Measurements from ENCODE around the gene PARP12.
A peak's percentile ranks its signal among the peaks of the same experiment; 100 is the strongest.

The PARP12 gene

GRCh38 chr7:140079121-140079536 lies 16.4 kb upstream of the PARP12 start:
- Histone ChIP-seq H3K4me1 (ENCODE audit: control insufficient read depth in 1 of 2, insufficient read depth in 2 of 2, low read length in 2 of 2) (peaks cover 3 to 5% of the 10 kb centered on the region in 2 donors), H3K27ac (ENCODE audit: low read length) (no peak overlapping the region), H3K27me3 (ENCODE audit: low read depth, low read length) (no peaks in the 10 kb centered on the region), H3K4me3 (ENCODE audit: low read depth in 1 of 2, low read length in 2 of 2) (no peak overlapping the region), H3K36me3 (ENCODE audit: control insufficient read depth in 1 of 2, insufficient read depth in 2 of 2, low read length in 2 of 2) (no peaks in the 10 kb centered on the region), H3K9me3 (ENCODE audit: control insufficient read depth in 1 of 2, low read length in 2 of 2) (no peaks in the 10 kb centered on the region)

DNA sequence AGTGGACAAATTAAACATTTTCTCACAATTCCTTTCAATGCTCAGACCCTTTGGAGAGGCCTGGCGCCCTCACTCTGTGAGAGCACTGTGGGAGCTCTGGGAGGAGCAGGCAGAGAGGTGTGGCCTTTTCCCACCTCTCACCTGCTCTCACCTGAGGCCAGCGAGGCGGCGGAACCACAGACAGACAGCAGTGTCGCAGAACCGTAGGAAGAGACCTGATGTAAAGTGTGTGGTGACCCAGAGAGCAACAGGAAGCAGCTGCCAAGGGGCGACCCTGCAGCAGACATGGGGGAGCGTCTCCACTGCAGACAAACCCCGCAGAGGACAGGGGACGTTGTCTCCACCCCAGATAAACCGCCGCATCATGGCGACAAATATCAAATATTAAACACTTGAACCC lies 15.6 kb upstream of the PARP12 start:
- no peak overlapping the region for H3K4me3 ChIP-seq (ENCODE audit: low read depth in 1 of 2, low read length in 2 of 2)
- no peaks in the 10 kb centered on the region for H3K27me3 ChIP-seq (ENCODE audit: low read depth, low read length)
- H3K36me3 ChIP-seq (ENCODE audit: control insufficient read depth in 1 of 2, insufficient read depth in 2 of 2, low read length in 2 of 2): no peaks in the 10 kb centered on the region
- peaks cover 3 to 5% of the 10 kb centered on the region in 2 donors for H3K4me1 ChIP-seq (ENCODE audit: control insufficient read depth in 1 of 2, insufficient read depth in 2 of 2, low read length in 2 of 2)
- no peaks in the 10 kb centered on the region for H3K9me3 ChIP-seq (ENCODE audit: control insufficient read depth in 1 of 2, low read length in 2 of 2)
- no peak overlapping the region for H3K27ac ChIP-seq (ENCODE audit: low read length)

DNA sequence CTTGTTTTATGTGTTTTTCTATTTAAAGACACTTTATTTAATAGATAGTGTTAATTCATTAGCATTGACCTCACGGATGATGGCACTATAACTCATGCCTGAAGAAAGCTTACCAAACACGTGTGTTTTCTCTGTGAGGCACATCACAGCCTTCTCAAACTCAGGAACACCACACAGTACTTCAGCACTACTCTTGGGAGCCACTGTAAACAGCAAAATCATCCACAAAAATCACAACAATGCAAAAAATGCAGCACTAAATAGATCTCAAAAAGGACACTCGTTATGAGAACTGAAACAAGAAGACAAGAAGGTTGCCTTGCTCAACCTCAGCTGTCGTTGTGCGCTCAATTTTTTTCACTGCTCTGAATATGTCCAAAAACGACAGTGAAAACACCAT lies 12.0 kb upstream of the PARP12 start:
- H3K27ac ChIP-seq (ENCODE audit: low read length): no peak overlapping the region
- H3K4me3 ChIP-seq (ENCODE audit: low read depth in 1 of 2, low read length in 2 of 2): no peak overlapping the region
- H3K9me3 ChIP-seq (ENCODE audit: control insufficient read depth in 1 of 2, low read length in 2 of 2): peaks cover 0 to 3% of the 10 kb centered on the region in 2 donors
- no peaks in the 10 kb centered on the region for H3K27me3 ChIP-seq (ENCODE audit: low read depth, low read length)
- no peaks in the 10 kb centered on the region for H3K36me3 ChIP-seq (ENCODE audit: control insufficient read depth in 1 of 2, insufficient read depth in 2 of 2, low read length in 2 of 2)
- H3K4me1 ChIP-seq (ENCODE audit: control insufficient read depth in 1 of 2, insufficient read depth in 2 of 2, low read length in 2 of 2): peaks cover 3 to 5% of the 10 kb centered on the region in 2 donors

DNA sequence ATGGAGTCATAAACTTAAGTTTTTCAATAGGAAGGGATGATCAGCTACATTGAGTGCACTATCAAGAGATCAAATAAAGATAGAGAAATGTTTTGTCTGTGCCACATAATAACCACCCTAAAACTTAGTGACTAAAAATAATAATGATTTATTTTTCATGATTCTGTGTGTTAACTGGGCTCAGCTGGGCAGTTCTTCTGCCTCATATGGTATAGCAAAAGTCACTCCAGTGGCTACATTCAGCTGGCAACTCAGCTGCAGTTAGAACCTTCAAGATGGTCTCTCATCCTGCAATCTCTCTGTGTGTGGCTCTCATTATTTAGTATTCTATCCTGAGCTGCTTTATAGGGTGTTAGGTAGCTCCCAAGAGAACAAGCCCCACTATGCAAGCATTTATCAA lies 7.8 kb upstream of the PARP12 start:
- Histone ChIP-seq H3K27ac (ENCODE audit: low read length) (no peak overlapping the region), H3K36me3 (ENCODE audit: control insufficient read depth in 1 of 2, insufficient read depth in 2 of 2, low read length in 2 of 2) (no peaks in the 10 kb centered on the region), H3K9me3 (ENCODE audit: control insufficient read depth in 1 of 2, low read length in 2 of 2) (peaks cover 6 to 11% of the 10 kb centered on the region in 2 donors), H3K27me3 (ENCODE audit: low read depth, low read length) (no peaks in the 10 kb centered on the region), H3K4me1 (ENCODE audit: control insufficient read depth in 1 of 2, insufficient read depth in 2 of 2, low read length in 2 of 2) (no peaks in the 10 kb centered on the region), H3K4me3 (ENCODE audit: low read depth in 1 of 2, low read length in 2 of 2) (no peak overlapping the region)

GRCh38 chr7:140069298-140069949 lies 6.7 kb upstream of the PARP12 start:
- no peaks in the 10 kb centered on the region for H3K36me3 ChIP-seq (ENCODE audit: control insufficient read depth in 1 of 2, insufficient read depth in 2 of 2, low read length in 2 of 2)
- no peak overlapping the region for H3K4me3 ChIP-seq (ENCODE audit: low read depth in 1 of 2, low read length in 2 of 2)
- H3K9me3 ChIP-seq (ENCODE audit: control insufficient read depth in 1 of 2, low read length in 2 of 2): peaks cover 6 to 11% of the 10 kb centered on the region in 2 donors
- no peaks in the 10 kb centered on the region for H3K4me1 ChIP-seq (ENCODE audit: control insufficient read depth in 1 of 2, insufficient read depth in 2 of 2, low read length in 2 of 2)
- no peaks in the 10 kb centered on the region for H3K27me3 ChIP-seq (ENCODE audit: low read depth, low read length)
- no peak overlapping the region for H3K27ac ChIP-seq (ENCODE audit: low read length)

DNA sequence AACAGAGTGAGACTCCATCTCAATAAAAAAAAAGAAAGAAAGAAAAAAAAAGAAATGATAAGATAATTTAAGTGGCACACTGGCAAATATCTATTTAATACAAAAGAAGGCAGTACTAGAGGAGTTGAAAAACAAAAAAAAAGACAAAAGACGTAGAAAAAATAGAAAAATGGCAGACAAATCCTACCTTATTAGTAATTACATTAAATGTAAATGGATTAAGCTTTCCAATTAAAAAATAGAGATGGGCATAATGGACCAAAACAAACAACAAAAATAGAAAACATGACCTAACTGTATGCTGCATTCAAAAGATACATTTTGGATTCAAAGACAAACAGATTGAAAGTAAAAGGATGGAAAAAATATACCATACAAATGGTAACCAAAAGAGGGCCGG lies 5.3 kb upstream of the PARP12 start:
- H3K27me3 ChIP-seq (ENCODE audit: low read depth, low read length): no peaks in the 10 kb centered on the region
- no peaks in the 10 kb centered on the region for H3K4me1 ChIP-seq (ENCODE audit: control insufficient read depth in 1 of 2, insufficient read depth in 2 of 2, low read length in 2 of 2)
- no peak overlapping the region for H3K27ac ChIP-seq (ENCODE audit: low read length)
- no peak overlapping the region for H3K4me3 ChIP-seq (ENCODE audit: low read depth in 1 of 2, low read length in 2 of 2)
- H3K36me3 ChIP-seq (ENCODE audit: control insufficient read depth in 1 of 2, insufficient read depth in 2 of 2, low read length in 2 of 2): no peaks in the 10 kb centered on the region
- peaks cover 6 to 11% of the 10 kb centered on the region in 2 donors for H3K9me3 ChIP-seq (ENCODE audit: control insufficient read depth in 1 of 2, low read length in 2 of 2)

DNA sequence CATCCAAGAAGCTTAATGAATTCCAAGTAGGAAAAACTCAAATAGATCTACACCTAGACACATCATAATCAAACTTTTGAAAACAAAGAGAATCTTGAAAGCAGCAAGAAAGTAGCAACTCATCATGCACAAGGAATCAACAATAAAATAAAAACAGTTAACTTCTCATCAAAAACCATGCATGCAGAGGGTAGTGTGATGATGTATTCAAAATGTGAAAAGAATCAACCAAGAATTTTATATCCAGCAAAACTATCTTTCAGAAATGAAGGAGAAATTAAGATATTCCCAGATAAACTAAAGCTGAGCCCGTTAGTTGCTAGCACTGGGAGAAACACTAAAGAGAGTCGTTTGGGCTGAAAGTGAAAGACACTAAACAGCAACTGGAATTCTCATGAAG lies 4.3 kb upstream of the PARP12 start:
- Histone ChIP-seq H3K36me3 (ENCODE audit: control insufficient read depth in 1 of 2, insufficient read depth in 2 of 2, low read length in 2 of 2) (no peaks in the 10 kb centered on the region), H3K9me3 (ENCODE audit: control insufficient read depth in 1 of 2, low read length in 2 of 2) (peaks cover 6 to 11% of the 10 kb centered on the region in 2 donors), H3K4me1 (ENCODE audit: control insufficient read depth in 1 of 2, insufficient read depth in 2 of 2, low read length in 2 of 2) (no peaks in the 10 kb centered on the region), H3K27ac (ENCODE audit: low read length) (no peak overlapping the region), H3K27me3 (ENCODE audit: low read depth, low read length) (no peaks in the 10 kb centered on the region), H3K4me3 (ENCODE audit: low read depth in 1 of 2, low read length in 2 of 2) (no peak overlapping the region)

- Histone ChIP-seq H3K4me1 (ENCODE audit: control insufficient read depth in 1 of 2, insufficient read depth in 2 of 2, low read length in 2 of 2) (peaks cover 5 to 17% of the 10 kb centered on the region in 2 donors), H3K27ac (ENCODE audit: low read length) (peak overlapping the region; percentile 49), H3K36me3 (ENCODE audit: control insufficient read depth in 1 of 2, insufficient read depth in 2 of 2, low read length in 2 of 2) (peaks cover 0 to 5% of the 10 kb centered on the region in 2 donors), H3K9me3 (ENCODE audit: control insufficient read depth in 1 of 2, low read length in 2 of 2) (peaks cover 1 to 5% of the 10 kb centered on the region in 2 donors), H3K4me3 (ENCODE audit: low read depth in 1 of 2, low read length in 2 of 2) (peak overlapping the region; percentile 67 to 75), H3K27me3 (ENCODE audit: low read depth, low read length) (no peaks in the 10 kb centered on the region)
Measured at GRCh38 chr7:140062118-140062527, 628 bp downstream of the PARP12 start.

- Histone ChIP-seq H3K27me3 (ENCODE audit: low read depth, low read length) (no peaks in the 10 kb centered on the region), H3K36me3 (ENCODE audit: control insufficient read depth in 1 of 2, insufficient read depth in 2 of 2, low read length in 2 of 2) (peaks cover 3 to 9% of the 10 kb centered on the region in 2 donors), H3K27ac (ENCODE audit: low read length) (peak overlapping the region; percentile 49), H3K4me3 (ENCODE audit: low read depth in 1 of 2, low read length in 2 of 2) (peak overlapping the region; percentile 67 to 75), H3K4me1 (ENCODE audit: control insufficient read depth in 1 of 2, insufficient read depth in 2 of 2, low read length in 2 of 2) (peaks cover 5 to 17% of the 10 kb centered on the region in 2 donors), H3K9me3 (ENCODE audit: control insufficient read depth in 1 of 2, low read length in 2 of 2) (no peaks in the 10 kb centered on the region)
Measured at GRCh38 chr7:140061607-140061930, 1.2 kb downstream of the PARP12 start.

DNA sequence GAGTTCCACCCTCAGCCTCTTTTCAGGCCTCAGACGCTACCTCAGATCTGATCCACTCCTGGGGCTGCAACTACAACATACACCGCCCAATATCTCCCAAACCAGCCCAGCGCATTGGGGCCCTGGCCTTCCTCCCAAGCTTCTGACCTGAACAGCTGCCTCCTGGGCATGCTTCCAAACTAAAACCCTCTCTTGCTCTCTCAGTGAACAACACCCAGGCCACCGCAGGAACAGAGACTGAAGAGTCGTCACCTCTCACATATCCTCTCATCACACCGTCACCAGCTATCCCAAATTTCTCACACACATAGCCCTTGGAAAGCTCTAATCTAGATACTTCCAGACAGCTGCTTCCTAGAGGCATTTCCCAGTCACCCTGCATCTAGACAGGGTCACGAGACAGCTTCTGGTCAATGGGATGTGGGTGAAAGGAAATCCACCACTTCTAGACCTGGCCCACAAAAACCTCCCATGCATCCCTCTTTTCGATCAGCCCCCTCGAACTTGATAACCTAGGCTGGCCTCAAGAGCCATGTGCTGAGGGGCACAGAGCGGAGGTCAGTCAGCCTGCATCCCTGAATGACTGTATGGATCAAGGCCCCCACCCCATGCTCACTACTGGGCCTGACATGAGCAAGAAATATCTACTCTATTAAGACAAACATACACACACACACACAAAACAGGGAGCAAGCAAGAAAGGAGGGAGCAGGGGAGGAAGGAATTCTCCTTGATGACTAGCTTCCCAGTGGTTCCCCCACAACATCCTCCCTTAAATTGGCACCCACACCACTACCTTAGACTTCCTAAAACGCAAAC lies 1.8 kb downstream of the PARP12 start:
- Histone ChIP-seq H3K36me3 (ENCODE audit: control insufficient read depth in 1 of 2, insufficient read depth in 2 of 2, low read length in 2 of 2) (peaks cover 6 to 9% of the 10 kb centered on the region in 2 donors), H3K9me3 (ENCODE audit: control insufficient read depth in 1 of 2, low read length in 2 of 2) (no peaks in the 10 kb centered on the region), H3K27me3 (ENCODE audit: low read depth, low read length) (no peaks in the 10 kb centered on the region), H3K4me1 (ENCODE audit: control insufficient read depth in 1 of 2, insufficient read depth in 2 of 2, low read length in 2 of 2) (peaks cover 5 to 17% of the 10 kb centered on the region in 2 donors), H3K4me3 (ENCODE audit: low read depth in 1 of 2, low read length in 2 of 2) (peak overlapping the region; percentile 67 to 75), H3K27ac (ENCODE audit: low read length) (peak overlapping the region; percentile 49)

DNA sequence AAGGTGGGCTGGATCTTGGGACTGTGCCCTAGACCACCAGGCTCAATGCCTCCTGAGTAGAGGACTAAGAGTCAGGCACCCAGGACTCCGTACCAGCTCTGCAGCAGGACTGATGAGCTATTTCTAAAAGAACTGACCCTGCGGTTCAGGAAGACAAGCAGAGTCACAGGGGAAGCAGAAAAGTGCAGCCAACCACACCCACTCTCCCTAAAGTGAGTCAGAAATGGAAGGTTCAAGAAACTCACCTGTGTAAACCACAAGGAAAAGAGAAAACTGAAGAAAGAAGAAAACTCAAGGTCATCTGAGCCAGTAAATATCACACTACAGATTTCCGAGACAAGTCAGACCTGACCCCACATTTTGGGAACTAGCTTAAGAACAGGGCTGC lies 2.5 kb downstream of the PARP12 start:
- Histone ChIP-seq H3K4me3 (ENCODE audit: low read depth in 1 of 2, low read length in 2 of 2) (peak overlapping the region in 1 of 2 donors; percentile 30), H3K36me3 (ENCODE audit: control insufficient read depth in 1 of 2, insufficient read depth in 2 of 2, low read length in 2 of 2) (peaks cover 6 to 9% of the 10 kb centered on the region in 2 donors), H3K9me3 (ENCODE audit: control insufficient read depth in 1 of 2, low read length in 2 of 2) (no peaks in the 10 kb centered on the region), H3K27ac (ENCODE audit: low read length) (peak overlapping the region; percentile 32), H3K27me3 (ENCODE audit: low read depth, low read length) (no peaks in the 10 kb centered on the region), H3K4me1 (ENCODE audit: control insufficient read depth in 1 of 2, insufficient read depth in 2 of 2, low read length in 2 of 2) (peaks cover 5 to 17% of the 10 kb centered on the region in 2 donors)
